Endothelial cell of umbilical vein (primary cell): ENCODE measurements around the gene RAD51B. TPM values are rescaled to one million over a fixed set of nuclear protein-coding genes. Genes with fewer than 3 reads are reported as not detected.

ENCODE experiments used
- BruUV-seq: library from RNA; stranded (reverse); fragments of 400-500 nt; replicated peaks from 2 replicates; lab custom pipeline; 2021; lab: Mats Ljungman, UMichigan
- CTCF ChIA-PET: fragments of 300-600, 350-600 bp; sonication (Branson Sonifier 250); formaldehyde crosslinking; loops from one replicate; lab custom pipeline; 2021; ENCODE audit warnings: antibody characterized with exemption, inconsistent platforms; lab: Charles Lee
- POLR2A ChIA-PET: fragments of 300-600, 350-600 bp; sonication (Branson Sonifier 250); formaldehyde crosslinking; loops from one replicate; lab custom pipeline; 2021; ENCODE audit warnings: antibody characterized with exemption, inconsistent platforms; lab: Charles Lee
- DNase-seq: peaks from one replicate; pipeline ENCODE4 v3.0.0-alpha.2; 2011; ENCODE audit warnings: low read depth, low spot score
- FAIRE-seq: peaks from 2 replicates; lab custom pipeline; 2011; peaks lifted over from hg19 to GRCh38; lab: Jason Lieb, UNC
- H2AFZ ChIP-seq: 2 replicates; pipeline ENCODE4 v1.6.0; 2012; ENCODE audit warnings: low read depth, low read length, control low read depth, inconsistent platforms
- H3K27ac ChIP-seq: 2 replicates; pipeline ENCODE4 v1.5.1; 2011; ENCODE audit warnings: low read depth, mild to moderate bottlenecking, control low read depth, low read length, moderate library complexity; ENCODE audit not compliant: insufficient read depth
- H3K27me3 ChIP-seq, 2 experiments: 2 replicates each; pipeline versions ENCODE4 v1.6.0 to v1.6.1; 2011; ENCODE audit warnings: low read length in 2 of 2, mixed read lengths in 1 of 2; ENCODE audit not compliant: control insufficient read depth in 2 of 2, insufficient read depth in 2 of 2
- H3K36me3 ChIP-seq, 2 experiments: 2 replicates in 1 of 2; 3 replicates in 1 of 2; pipeline ENCODE4 v1.5.1; 2011; ENCODE audit warnings: low read length in 2 of 2, mild to moderate bottlenecking in 1 of 2, moderate library complexity in 1 of 2; ENCODE audit not compliant: control insufficient read depth in 2 of 2, insufficient read depth in 2 of 2; ENCODE audit errors: extremely low read depth in 1 of 2
- H3K4me1 ChIP-seq: 3 replicates; pipeline ENCODE4 v1.5.1; 2011; ENCODE audit warnings: mild to moderate bottlenecking, low read length; ENCODE audit not compliant: control insufficient read depth, insufficient read depth; ENCODE audit errors: extremely low read depth
- H3K4me2 ChIP-seq: 2 replicates; pipeline ENCODE4 v1.6.1; 2011; ENCODE audit warnings: low read length, control low read depth, mixed read lengths; ENCODE audit not compliant: insufficient read depth
- H3K4me3 ChIP-seq, 3 experiments: fragments of 200-600 bp in 1 of 3; sonication (generic), shearing (Covaris generic) in 1 of 3; replicated peaks in 1 of 3; 2 replicates each; pipeline ENCODE4 v1.5.1; 2011 to 2016; ENCODE audit warnings: control low read depth in 3 of 3, low read length in 3 of 3, mild to moderate bottlenecking in 2 of 3, inconsistent platforms in 1 of 3, low read depth in 1 of 3, moderate library complexity in 1 of 3; ENCODE audit not compliant: insufficient read depth in 1 of 3
- H3K79me2 ChIP-seq: 2 replicates; pipeline ENCODE4 v1.6.0; 2012; ENCODE audit warnings: low read length, inconsistent platforms; ENCODE audit not compliant: control insufficient read depth, insufficient read depth
- H3K9ac ChIP-seq: replicated peaks from 2 replicates; pipeline ENCODE3; 2011; ENCODE audit warnings: low read length, control low read depth; ENCODE audit not compliant: insufficient read depth; ENCODE audit errors: extremely low read depth
- H3K9me1 ChIP-seq: replicated peaks from 3 replicates; pipeline ENCODE4 v1.6.0; 2011; ENCODE audit warnings: mild to moderate bottlenecking, low read length; ENCODE audit not compliant: control insufficient read depth, insufficient read depth; ENCODE audit errors: extremely low read depth
- H3K9me3 ChIP-seq: replicated peaks from 2 replicates; pipeline ENCODE4 v1.5.1; 2012; ENCODE audit warnings: low read length, inconsistent platforms; ENCODE audit not compliant: control insufficient read depth, insufficient read depth
- H4K20me1 ChIP-seq: replicated peaks from 2 replicates; pipeline ENCODE3; 2011; ENCODE audit warnings: mild to moderate bottlenecking, low read length; ENCODE audit not compliant: control insufficient read depth, insufficient read depth; ENCODE audit errors: extremely low read depth
- EZH2 ChIP-seq: IDR thresholded peaks from 2 replicates; pipeline ENCODE4 v1.6.1; 2012; ENCODE audit warnings: borderline replicate concordance, low read depth, mild to moderate bottlenecking, moderate library complexity, low read length, inconsistent platforms; ENCODE audit not compliant: severe bottlenecking
- FOS ChIP-seq: IDR thresholded peaks from 2 replicates; pipeline ENCODE4 v1.6.1; 2011; ENCODE audit warnings: mild to moderate bottlenecking, low read length, moderate library complexity, borderline replicate concordance; ENCODE audit not compliant: insufficient read depth
- GATA2 ChIP-seq: IDR thresholded peaks from 2 replicates; pipeline ENCODE4 v1.7.0; 2011; ENCODE audit warnings: low read depth, mild to moderate bottlenecking, moderate library complexity, mixed read lengths, low read length; ENCODE audit not compliant: insufficient read length, insufficient read depth
- JUN ChIP-seq: IDR thresholded peaks from 2 replicates; pipeline ENCODE4 v1.6.1; 2011; ENCODE audit warnings: borderline replicate concordance, low read depth; ENCODE audit not compliant: insufficient read length, insufficient read depth
- MAX ChIP-seq: IDR thresholded peaks from 2 replicates; pipeline ENCODE4 v1.6.1; 2011; ENCODE audit not compliant: insufficient read depth, insufficient read length
- MYC ChIP-seq: IDR thresholded peaks from one replicate; pipeline ENCODE4 v1.6.1; 2011; ENCODE audit warnings: mild to moderate bottlenecking, low read depth, low read length
- POLR2A ChIP-seq: IDR thresholded peaks from 2 replicates; pipeline ENCODE4 v1.6.1; 2012; ENCODE audit warnings: low read depth, mild to moderate bottlenecking, control low read depth, low read length
- POLR2AphosphoS5 ChIP-seq: IDR thresholded peaks from 2 replicates; pipeline ENCODE4 v1.6.1; 2012; ENCODE audit warnings: low read depth, mild to moderate bottlenecking, control low read depth, low read length, moderate library complexity; ENCODE audit not compliant: insufficient read depth
- dilution Hi-C: fragments of 300-500 bp; cut with MboI; formaldehyde crosslinking; loops from one replicate; pipeline ENCODE4 v1.15.0; 2019; ENCODE audit warnings: low sequenced_read_pairs; ENCODE audit not compliant: extremely low pct_ligation_motif_present
- intact Hi-C: fragments of 100-400 bp; cut with micrococcal nuclease; formaldehyde crosslinking; loops from one replicate; pipeline ENCODE4 v1.10.0; 2022
- polyA plus RNA-seq, 4 experiments: library from polyadenylated mRNA; depleted of rRNA in 3 of 4; stranded (reverse) in 3 of 4; unstranded in 1 of 4; fragments of >200 nt; gene quantifications; 2 replicates each; pipeline versions ENCODE4 v1.2.1 to v1.2.3, GENCODE V29; 2011 to 2012; ENCODE audit warnings: missing spikeins in 1 of 4
- total RNA-seq: library from RNA; stranded (reverse); gene quantifications from 2 replicates; pipeline ENCODE4 v1.2.3, GENCODE V29; 2021
- TF ChIP-seq, protein P1 (sequence below), 2 donors: IDR thresholded peaks; 1 replicate in 1 of 2; 2 replicates in 1 of 2; pipeline ENCODE4 v1.5.1; 2011; ENCODE audit warnings: low read length in 2 of 2, mild to moderate bottlenecking in 2 of 2, moderate library complexity in 2 of 2, control low read depth in 1 of 2, inconsistent platforms in 1 of 2, low read depth in 1 of 2; ENCODE audit not compliant: insufficient read depth in 1 of 2; ENCODE audit errors: extremely low read depth in 1 of 2

Gene RAD51B
- total and polyA plus RNA-seq, 2 donors (not counting 3 experiments of a cell fraction or from before 2014, with no cell fraction given): 3.9 to 19.0 TPM

DNA sequence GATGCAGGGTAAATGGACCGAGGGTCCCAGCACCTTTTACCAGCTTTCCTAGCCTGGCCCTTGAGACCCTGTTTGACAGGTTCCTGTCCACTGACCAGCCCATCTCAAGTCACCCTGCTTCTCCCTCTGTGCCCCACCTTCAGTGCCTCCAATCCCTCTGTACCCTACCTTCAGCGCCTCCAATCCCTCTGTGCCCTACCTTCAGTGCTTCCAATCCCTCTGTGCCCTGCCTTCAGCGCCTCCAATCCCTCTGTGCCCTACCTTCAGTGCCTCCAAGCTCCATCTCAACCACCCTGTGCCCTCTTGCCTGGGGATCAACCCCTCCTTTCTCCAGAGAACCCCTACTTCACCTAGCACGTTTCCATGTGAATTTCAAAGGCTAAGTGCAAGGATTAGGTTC lies 919.0 kb downstream of the RAD51B start:
- no peak overlapping the region for H3K9ac ChIP-seq
- H3K27ac ChIP-seq: no peak overlapping the region
- no peaks in the 10 kb centered on the region for H4K20me1 ChIP-seq
- no peaks in the 10 kb centered on the region for H3K36me3 ChIP-seq
- H3K4me1 ChIP-seq: peaks cover 10% of the 10 kb centered on the region
- no peak for DNase-seq
- TF ChIP-seq FOS (no peak), EZH2 (no peak), POLR2A (no peak), MYC (no peak), POLR2AphosphoS5 (no peak)
- TF ChIP-seq, protein P1, sequence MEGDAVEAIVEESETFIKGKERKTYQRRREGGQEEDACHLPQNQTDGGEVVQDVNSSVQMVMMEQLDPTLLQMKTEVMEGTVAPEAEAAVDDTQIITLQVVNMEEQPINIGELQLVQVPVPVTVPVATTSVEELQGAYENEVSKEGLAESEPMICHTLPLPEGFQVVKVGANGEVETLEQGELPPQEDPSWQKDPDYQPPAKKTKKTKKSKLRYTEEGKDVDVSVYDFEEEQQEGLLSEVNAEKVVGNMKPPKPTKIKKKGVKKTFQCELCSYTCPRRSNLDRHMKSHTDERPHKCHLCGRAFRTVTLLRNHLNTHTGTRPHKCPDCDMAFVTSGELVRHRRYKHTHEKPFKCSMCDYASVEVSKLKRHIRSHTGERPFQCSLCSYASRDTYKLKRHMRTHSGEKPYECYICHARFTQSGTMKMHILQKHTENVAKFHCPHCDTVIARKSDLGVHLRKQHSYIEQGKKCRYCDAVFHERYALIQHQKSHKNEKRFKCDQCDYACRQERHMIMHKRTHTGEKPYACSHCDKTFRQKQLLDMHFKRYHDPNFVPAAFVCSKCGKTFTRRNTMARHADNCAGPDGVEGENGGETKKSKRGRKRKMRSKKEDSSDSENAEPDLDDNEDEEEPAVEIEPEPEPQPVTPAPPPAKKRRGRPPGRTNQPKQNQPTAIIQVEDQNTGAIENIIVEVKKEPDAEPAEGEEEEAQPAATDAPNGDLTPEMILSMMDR (IDR thresholded peaks at IDR 0.05; ENCODE audit: extremely low read depth in 1 of 2, insufficient read depth in 1 of 2, low read depth in 1 of 2, low read length in 2 of 2): no peak
- H3K4me2 ChIP-seq: no peak overlapping the region
- FAIRE-seq: no peak
- H3K27me3 ChIP-seq: no peaks in the 10 kb centered on the region
- H3K4me3 ChIP-seq: no peak overlapping the region
- H2AFZ ChIP-seq: no peak overlapping the region
- dilution Hi-C loops (no loop called here), intact Hi-C loops (no loop called here)
- H3K9me3 ChIP-seq: no peaks in the 10 kb centered on the region
- no peaks in the 10 kb centered on the region for H3K9me1 ChIP-seq
- ChIA-PET CTCF (no interaction called here), POLR2A (no interaction called here)
- BruUV-seq: no TSS peak
- no peaks in the 10 kb centered on the region for H3K79me2 ChIP-seq

- ChIA-PET CTCF (interaction anchor here (1.7 kb wide), 1 partner anchor 44 kb away, joined by 6 read pairs; no protein-coding TSS in a partner anchor), POLR2A (interaction anchor here (0.7 kb wide), 1 partner anchor 33 kb away, joined by 6 read pairs; no protein-coding TSS in a partner anchor)
- no peaks in the 10 kb centered on the region for H3K4me1 ChIP-seq
- H3K9me1 ChIP-seq: no peaks in the 10 kb centered on the region
- H3K4me2 ChIP-seq: no peak overlapping the region
- BruUV-seq: no TSS peak
- no peak overlapping the region for H3K4me3 ChIP-seq
- H3K27me3 ChIP-seq: no peaks in the 10 kb centered on the region
- no peaks in the 10 kb centered on the region for H3K79me2 ChIP-seq
- H2AFZ ChIP-seq: no peak overlapping the region
- no peak for DNase-seq
- dilution Hi-C loops: no loop called here
- no peak overlapping the region for H3K27ac ChIP-seq
- no peaks in the 10 kb centered on the region for H4K20me1 ChIP-seq
- no peak for FAIRE-seq
- H3K9ac ChIP-seq: no peak overlapping the region
- no peaks in the 10 kb centered on the region for H3K36me3 ChIP-seq
- intact Hi-C loops: no loop called here
- no peaks in the 10 kb centered on the region for H3K9me3 ChIP-seq
- TF ChIP-seq POLR2AphosphoS5 (no peak), MYC (no peak), MAX (no peak), POLR2A (no peak), JUN (no peak), EZH2 (no peak), GATA2 (no peak), FOS (no peak)
- TF ChIP-seq, protein P1 (IDR thresholded peaks at IDR 0.05; ENCODE audit: extremely low read depth in 1 of 2, insufficient read depth in 1 of 2, low read depth in 1 of 2, low read length in 2 of 2): no peak
These were observed 920.1 kb downstream of the RAD51B start for GRCh38 chr14:68739701-68740100.
